Endodermal cell (in vitro differentiated cells): Measurements from ENCODE around the gene B2M. TPM values are rescaled to one million over a fixed set of nuclear protein-coding genes. Genes with fewer than 3 reads are reported as not detected.
"Not testable (repeated sequence)": the region's sequence is repeated elsewhere in the genome, so short reads cannot be mapped to it uniquely, and the experiment has no call there.

ENCODE experiments used
- DNase-seq: peaks from one replicate; pipeline ENCODE4 v3.0.0-alpha.2; 2017
- H3K27ac ChIP-seq: 2 replicates; pipeline ENCODE4 v1.5.1; 2013; ENCODE audit warnings: mild to moderate bottlenecking, low read depth, low read length, moderate library complexity
- H3K27me3 ChIP-seq: 2 replicates; pipeline ENCODE4 v1.6.1; 2013; ENCODE audit warnings: mild to moderate bottlenecking, low read length, moderate library complexity; ENCODE audit not compliant: insufficient read depth, control insufficient read depth, poor library complexity, severe bottlenecking
- H3K36me3 ChIP-seq: 2 replicates; pipeline ENCODE4 v1.7.0; 2013; ENCODE audit warnings: mild to moderate bottlenecking, low read length, moderate library complexity; ENCODE audit not compliant: control insufficient read depth, insufficient read depth
- H3K4me1 ChIP-seq: one replicate; pipeline ENCODE4 v1.7.0; 2013; ENCODE audit warnings: low read length; ENCODE audit not compliant: control insufficient read depth, insufficient read depth
- H3K4me3 ChIP-seq: 2 replicates; pipeline ENCODE4 v1.5.1; 2013; ENCODE audit warnings: mild to moderate bottlenecking, low read length, moderate library complexity
- H3K9ac ChIP-seq: 2 replicates; pipeline ENCODE4 v1.6.1; 2013; ENCODE audit warnings: mild to moderate bottlenecking, low read length, moderate library complexity; ENCODE audit not compliant: poor library complexity, severe bottlenecking; ENCODE audit errors: extremely low read depth
- H3K9me3 ChIP-seq: 2 replicates; pipeline ENCODE4 v1.6.1; 2013; ENCODE audit warnings: mild to moderate bottlenecking, low read length, moderate library complexity; ENCODE audit not compliant: control insufficient read depth
- H3K27ac Mint-ChIP-seq: 2 replicates; pipeline ENCODE4 v1.8.0; 2020; ENCODE audit warnings: mixed read lengths
- H3K27me3 Mint-ChIP-seq: 2 replicates; pipeline ENCODE4 v1.8.0; 2021; ENCODE audit warnings: mild to moderate bottlenecking, mixed read lengths; ENCODE audit not compliant: insufficient read depth
- H3K36me3 Mint-ChIP-seq: 2 replicates; pipeline ENCODE4 v1.8.0; 2020; ENCODE audit warnings: low read depth, mixed read lengths
- H3K4me1 Mint-ChIP-seq: 2 replicates; pipeline ENCODE4 v1.8.0; 2020; ENCODE audit warnings: mixed read lengths
- H3K4me3 Mint-ChIP-seq: 2 replicates; pipeline ENCODE4 v1.8.0; 2020; ENCODE audit warnings: mild to moderate bottlenecking, moderate library complexity, mixed read lengths
- H3K9me3 Mint-ChIP-seq: 2 replicates; pipeline ENCODE4 v1.8.0; 2020; ENCODE audit warnings: mild to moderate bottlenecking, mixed read lengths
- CTCF ChIP-seq: fragments of 200-600 bp; sonication (generic); conservative IDR thresholded peaks from 2 replicates; pipeline ENCODE4 v1.5.0; 2021; ENCODE audit warnings: antibody characterized with exemption, mild to moderate bottlenecking
- WGBS, 2 experiments: methylation state at CpG; one replicate each; pipeline versions ENCODE4 v1.1.5 to v1.1.7; 2013; ENCODE audit warnings: missing lambda C conversion rate in 2 of 2, mixed read lengths in 1 of 2; ENCODE audit not compliant: insufficient coverage in 1 of 2, insufficient read length in 1 of 2; 5-methylcytosine and 5-hydroxymethylcytosine counted together
- total RNA-seq, 2 donors: library from RNA; stranded (reverse); fragmentation: NEBNext Ultra II Directional in 1 of 2; extraction: Animal tissue kit (Norgen Biotek cat#: 25700) in 1 of 2; gene quantifications; 2 replicates in 1 of 2; 3 replicates in 1 of 2; pipeline ENCODE4 v1.2.1, GENCODE V29; 2021

The B2M gene
- total RNA-seq, 2 donors from 2014 or later = 66.5 to 74.3 TPM

GRCh38 chr15:44676676-44677075 lies 34.6 kb upstream of the B2M start:
- H3K9ac ChIP-seq = no peak overlapping the region
- Mint-ChIP-seq H3K27ac (no peak overlapping the region), H3K36me3 (no peaks in the 10 kb centered on the region), H3K4me3 (no peak overlapping the region), H3K9me3 (no peaks in the 10 kb centered on the region), H3K27me3 (peaks cover 4% of the 10 kb centered on the region), H3K4me1 (peaks cover 6% of the 10 kb centered on the region)
- no peaks in the 10 kb centered on the region for H3K36me3 ChIP-seq
- DNase-seq = no peak
- no peak overlapping the region for H3K27ac ChIP-seq
- H3K4me3 ChIP-seq = no peak overlapping the region
- no peaks in the 10 kb centered on the region for H3K9me3 ChIP-seq
- 76 to 78% methylated on average over 3 to 7 of the region's 7 CpGs for WGBS, 2 experiments
- peaks cover 3% of the 10 kb centered on the region for H3K4me1 ChIP-seq
- TF ChIP-seq CTCF = no peak
- no peaks in the 10 kb centered on the region for H3K27me3 ChIP-seq

GRCh38 chr15:44682211-44682610 lies 29.1 kb upstream of the B2M start:
- Mint-ChIP-seq H3K4me3 (no peak overlapping the region), H3K27ac (peak overlapping the region; percentile 48), H3K9me3 (peaks cover 23% of the 10 kb centered on the region)

GRCh38 chr15:44682809-44683682 lies 28.3 kb upstream of the B2M start:
- H3K36me3 Mint-ChIP-seq, H3K27ac ChIP-seq, H3K36me3 ChIP-seq, H3K4me3 ChIP-seq, H3K4me1 ChIP-seq, H3K9ac ChIP-seq, H3K27me3 ChIP-seq, H3K9me3 ChIP-seq: not testable (repeated sequence)
- peak; percentile 92 for DNase-seq
- H3K4me1 Mint-ChIP-seq = peaks cover 28% of the 10 kb centered on the region
- WGBS, 2 experiments = 51 to 59% methylated on average over 5 to 8 of the region's 8 CpGs
- H3K27ac Mint-ChIP-seq = peak overlapping the region; percentile 78
- H3K4me3 Mint-ChIP-seq = peak overlapping the region; percentile 30
- peaks cover 11% of the 10 kb centered on the region for H3K27me3 Mint-ChIP-seq
- H3K9me3 Mint-ChIP-seq = peaks cover 29% of the 10 kb centered on the region

More at GRCh38 chr15:44682211-44682610, 29.1 kb upstream of the B2M start:
- Histone ChIP-seq H3K9me3 (no peaks in the 10 kb centered on the region), H3K27ac (no peak overlapping the region), H3K36me3 (no peaks in the 10 kb centered on the region), H3K27me3 (no peaks in the 10 kb centered on the region), H3K9ac (no peak overlapping the region), H3K4me1 (peaks cover 9% of the 10 kb centered on the region), H3K4me3 (no peak overlapping the region)
- TF ChIP-seq CTCF = no peak
- peaks cover 28% of the 10 kb centered on the region for H3K4me1 Mint-ChIP-seq
- H3K36me3 Mint-ChIP-seq = no peaks in the 10 kb centered on the region
- no peak for DNase-seq
- peaks cover 8% of the 10 kb centered on the region for H3K27me3 Mint-ChIP-seq
- WGBS, 2 experiments = 95% methylated on average over 2 of the region's 2 CpGs; no CpG with 5 or more reads in 1 of the 2 experiments

- H3K9me3 Mint-ChIP-seq = peaks cover 38% of the 10 kb centered on the region
- WGBS, 2 experiments = 80 to 88% methylated on average over 2 of the region's 2 CpGs
- not testable (repeated sequence) for H3K9ac ChIP-seq, H3K4me1 Mint-ChIP-seq, DNase-seq, H3K4me3 ChIP-seq, H3K27me3 ChIP-seq, H3K36me3 Mint-ChIP-seq, H3K36me3 ChIP-seq, H3K27ac ChIP-seq, H3K4me1 ChIP-seq, H3K9me3 ChIP-seq, H3K27me3 Mint-ChIP-seq, H3K4me3 Mint-ChIP-seq, H3K27ac Mint-ChIP-seq
Observed at GRCh38 chr15:44689318-44689717, 22.0 kb upstream of the B2M start.

DNA sequence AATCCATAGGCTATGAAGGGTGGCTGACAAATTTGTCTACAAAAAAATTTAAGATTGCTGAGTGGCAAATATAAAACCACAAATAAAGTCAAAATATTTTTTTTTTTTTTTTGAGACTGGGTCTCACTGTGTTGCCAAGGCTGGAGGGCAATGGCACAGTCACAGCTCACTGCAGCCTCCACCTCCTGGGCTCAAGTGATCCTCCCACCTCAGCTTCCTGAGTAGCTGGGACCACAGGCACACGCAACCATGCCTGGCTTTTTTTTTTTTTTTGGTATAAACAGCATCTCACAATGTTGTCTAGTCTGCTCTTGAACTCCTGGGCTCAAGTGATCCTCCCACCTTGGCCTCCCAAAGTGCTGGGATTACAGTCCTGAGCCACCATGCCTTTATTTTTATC lies 21.1 kb upstream of the B2M start:
- WGBS, 2 experiments = 50 to 81% methylated on average over 1 of the region's 1 CpG
- not testable (repeated sequence) for DNase-seq, H3K27ac ChIP-seq, H3K4me1 Mint-ChIP-seq, H3K9me3 ChIP-seq, H3K9ac ChIP-seq, H3K27me3 Mint-ChIP-seq, H3K36me3 Mint-ChIP-seq, H3K27me3 ChIP-seq, H3K36me3 ChIP-seq, H3K4me3 Mint-ChIP-seq, H3K4me1 ChIP-seq, H3K27ac Mint-ChIP-seq, H3K4me3 ChIP-seq
- H3K9me3 Mint-ChIP-seq = peaks cover 34% of the 10 kb centered on the region
